Upper lobe of left lung (tissue), 6 donors: Measurements from ENCODE around the gene PDLIM5. TPM values are rescaled to one million over a fixed set of nuclear protein-coding genes. Genes with fewer than 3 reads are reported as not detected.

ENCODE experiments used
- ATAC-seq, 2 donors: fragments of 200-7000 bp; cut with Tn5 transposase; one replicate each; pipeline ENCODE4 v1.9.1; 2022; ENCODE audit warnings: mild to moderate bottlenecking in 2 of 2, moderate library complexity in 2 of 2; ENCODE audit not compliant: low FRiP score in 2 of 2
- DNase-seq, 2 donors: peaks; one replicate each; pipeline ENCODE4 v3.0.0-alpha.2; 2019 to 2020
- H3K27ac ChIP-seq, 4 donors: fragments of 200-600 bp; sonication (generic); one replicate each; pipeline ENCODE4 v1.5.1; 2016 to 2019
- H3K27me3 ChIP-seq, 4 donors: fragments of 200-600 bp; sonication (generic); one replicate each; pipeline ENCODE4 v1.5.1; 2017 to 2019
- H3K36me3 ChIP-seq, 4 donors: fragments of 200-600 bp; sonication (generic); one replicate each; pipeline ENCODE4 v1.5.1; 2016 to 2019
- H3K4me1 ChIP-seq, 4 donors: fragments of 200-600 bp; sonication (generic); one replicate each; pipeline ENCODE4 v1.5.1; 2018 to 2019
- H3K4me3 ChIP-seq, 4 donors: fragments of 200-600 bp; sonication (generic); one replicate each; pipeline ENCODE4 v1.5.1; 2017 to 2019; ENCODE audit warnings: mild to moderate bottlenecking in 2 of 4, moderate library complexity in 1 of 4
- H3K9me3 ChIP-seq, 4 donors: fragments of 200-600 bp; sonication (generic); one replicate each; pipeline ENCODE4 v1.5.1; 2018 to 2019
- CTCF ChIP-seq, 6 experiments: fragments of 450-650 bp in 4 of 6; fragments of 200-600 bp in 2 of 6; sonication (generic) in 2 of 6; IDR thresholded peaks; one replicate each; pipeline ENCODE4 v1.5.1; 2016 to 2019; ENCODE audit warnings: antibody characterized with exemption in 6 of 6
- EP300 ChIP-seq, 4 donors: sonication (generic); formaldehyde crosslinking; IDR thresholded peaks; one replicate each; pipeline ENCODE4 v1.5.1; 2017; ENCODE audit warnings: antibody characterized with exemption in 4 of 4, control low read depth in 2 of 4
- POLR2A ChIP-seq, 4 donors: fragments of 450-650 bp; IDR thresholded peaks; one replicate each; pipeline ENCODE4 v1.5.1; 2016 to 2017; ENCODE audit warnings: antibody characterized with exemption in 4 of 4, mild to moderate bottlenecking in 2 of 4
- POLR2AphosphoS5 ChIP-seq, 2 donors: sonication (generic); formaldehyde crosslinking; IDR thresholded peaks; one replicate each; pipeline ENCODE4 v1.5.1; 2017; ENCODE audit warnings: antibody characterized with exemption in 2 of 2
- WGBS, 2 donors: methylation state at CpG; one replicate each; pipeline ENCODE4 v1.1.5; 2017 to 2018; 5-methylcytosine and 5-hydroxymethylcytosine counted together
- total RNA-seq, 6 donors: library from RNA; depleted of rRNA in 4 of 6; stranded (reverse); fragments of >200 nt in 4 of 6; gene quantifications; one replicate each; pipeline versions ENCODE4 v1.1.0 to v1.2.1, GENCODE V29; 2016 to 2021
- donor health status: DM: no; HTN: no; CAD: no; lungs with moderate emphysema.
- donor health status: DM: no; HTN: yes; CAD: no; lungs with severe emphysema.

Gene PDLIM5
- total RNA-seq, 6 donors from 2014 or later: 24.1 to 105 (median 73.0) TPM

- ATAC-seq (no peak), DNase-seq (no peak)
- Histone ChIP-seq H3K27ac (no peak overlapping the region), H3K27me3 (no peaks in the 10 kb centered on the region), H3K4me3 (no peak overlapping the region), H3K9me3 (no peaks in the 10 kb centered on the region), H3K36me3 (no peaks in the 10 kb centered on the region), H3K4me1 (no peaks in the 10 kb centered on the region)
- TF ChIP-seq CTCF (IDR thresholded peaks at IDR 0.05) (no peak), EP300 (IDR thresholded peaks at IDR 0.05) (no peak), POLR2A (IDR thresholded peaks at IDR 0.05) (no peak), POLR2AphosphoS5 (IDR thresholded peaks at IDR 0.05) (no peak)
- 56 to 65% methylated on average over 4 of the region's 4 CpGs for WGBS, 2 donors
These were observed 237.6 kb downstream of the PDLIM5 start for GRCh38 chr4:94689155-94689860.

- WGBS, 2 donors: 68 to 71% methylated on average over 4 of the region's 4 CpGs
- no peaks in the 10 kb centered on the region for H3K27me3 ChIP-seq
- no peak for DNase-seq
- no peaks in the 10 kb centered on the region for H3K9me3 ChIP-seq
- H3K27ac ChIP-seq: no peak overlapping the region
- ATAC-seq: no peak
- H3K4me3 ChIP-seq: no peak overlapping the region
- TF ChIP-seq CTCF (IDR thresholded peaks at IDR 0.05) (no peak), POLR2A (IDR thresholded peaks at IDR 0.05) (no peak), POLR2AphosphoS5 (IDR thresholded peaks at IDR 0.05) (no peak), EP300 (IDR thresholded peaks at IDR 0.05) (no peak)
- H3K4me1 ChIP-seq: no peaks in the 10 kb centered on the region
- no peaks in the 10 kb centered on the region for H3K36me3 ChIP-seq
These were observed 239.1 kb downstream of the PDLIM5 start for GRCh38 chr4:94690851-94691254.

- no peaks in the 10 kb centered on the region for H3K36me3 ChIP-seq
- H3K4me1 ChIP-seq: no peaks in the 10 kb centered on the region
- H3K9me3 ChIP-seq: no peaks in the 10 kb centered on the region
- TF ChIP-seq EP300 (IDR thresholded peaks at IDR 0.05): no peak
- no peak for TF ChIP-seq CTCF (IDR thresholded peaks at IDR 0.05)
- no peak for TF ChIP-seq POLR2AphosphoS5 (IDR thresholded peaks at IDR 0.05)
- TF ChIP-seq POLR2A (IDR thresholded peaks at IDR 0.05): no peak
- H3K27ac ChIP-seq: no peak overlapping the region
- no peak overlapping the region for H3K4me3 ChIP-seq
- no peak for DNase-seq
- 57 to 90% methylated on average over 1 of the region's 1 CpG for WGBS, 2 donors
- ATAC-seq: peak in 1 of 2 donors; percentile 53
- no peaks in the 10 kb centered on the region for H3K27me3 ChIP-seq
These were observed 239.8 kb downstream of the PDLIM5 start for GRCh38 chr4:94691552-94691951.

- TF ChIP-seq POLR2A (IDR thresholded peaks at IDR 0.05) (no peak), CTCF (IDR thresholded peaks at IDR 0.05) (no peak), EP300 (IDR thresholded peaks at IDR 0.05) (no peak), POLR2AphosphoS5 (IDR thresholded peaks at IDR 0.05) (no peak)
- Histone ChIP-seq H3K27me3 (no peaks in the 10 kb centered on the region), H3K9me3 (no peaks in the 10 kb centered on the region), H3K4me3 (no peak overlapping the region), H3K4me1 (no peaks in the 10 kb centered on the region), H3K27ac (no peak overlapping the region), H3K36me3 (no peaks in the 10 kb centered on the region)
- ATAC-seq (no peak), DNase-seq (no peak)
- WGBS, 2 donors: 84 to 92% methylated on average over 4 of the region's 4 CpGs
These were observed 243.6 kb downstream of the PDLIM5 start for GRCh38 chr4:94695384-94695783.

- TF ChIP-seq EP300 (IDR thresholded peaks at IDR 0.05) (no peak), POLR2AphosphoS5 (IDR thresholded peaks at IDR 0.05) (no peak), CTCF (IDR thresholded peaks at IDR 0.05) (no peak), POLR2A (IDR thresholded peaks at IDR 0.05) (no peak)
- no peak overlapping the region for H3K4me3 ChIP-seq
- H3K4me1 ChIP-seq: no peaks in the 10 kb centered on the region
- H3K36me3 ChIP-seq: no peaks in the 10 kb centered on the region
- H3K9me3 ChIP-seq: no peaks in the 10 kb centered on the region
- H3K27ac ChIP-seq: no peak overlapping the region
- ATAC-seq (no peak), DNase-seq (no peak)
- H3K27me3 ChIP-seq: no peaks in the 10 kb centered on the region
These were observed 246.4 kb downstream of the PDLIM5 start for GRCh38 chr4:94698187-94698586.
